PC-9 (cell line): ENCODE results near the gene SMURF1.

ENCODE experiments used
- EZH2 ChIP-seq: fragments of 200-600 bp; sonication (generic); IDR thresholded peaks from 2 replicates; pipeline ENCODE4 v1.8.0; 2017; ENCODE audit warnings: antibody characterized with exemption, low read depth
- TF ChIP-seq, protein P1 (sequence below): fragments of 200-600 bp; sonication (generic); conservative IDR thresholded peaks from 2 replicates; pipeline ENCODE4 v1.6.1; 2017; ENCODE audit warnings: mixed run types, antibody characterized with exemption, mild to moderate bottlenecking, moderate library complexity

DNA sequence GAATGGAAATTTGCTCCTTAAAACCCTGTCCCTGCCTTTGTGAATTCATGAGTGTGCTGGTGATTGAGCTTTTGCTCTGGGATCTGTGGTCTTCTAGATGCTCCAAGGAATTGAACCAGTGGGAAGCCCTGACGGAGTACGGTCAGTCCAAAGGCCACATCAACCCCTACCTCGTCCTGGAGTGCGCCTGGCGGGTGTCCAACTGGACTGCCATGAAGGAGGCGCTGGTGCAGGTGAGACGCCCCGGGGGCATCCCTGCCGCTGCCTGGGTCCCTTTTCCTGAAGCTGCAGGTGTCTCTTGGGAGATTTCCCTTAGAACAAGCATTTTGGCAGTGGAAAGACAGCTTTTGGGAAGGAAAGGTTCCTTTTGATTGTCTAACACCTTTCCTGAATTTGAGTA lies 165.2 kb downstream of the SMURF1 start:
- TF ChIP-seq, protein P1, sequence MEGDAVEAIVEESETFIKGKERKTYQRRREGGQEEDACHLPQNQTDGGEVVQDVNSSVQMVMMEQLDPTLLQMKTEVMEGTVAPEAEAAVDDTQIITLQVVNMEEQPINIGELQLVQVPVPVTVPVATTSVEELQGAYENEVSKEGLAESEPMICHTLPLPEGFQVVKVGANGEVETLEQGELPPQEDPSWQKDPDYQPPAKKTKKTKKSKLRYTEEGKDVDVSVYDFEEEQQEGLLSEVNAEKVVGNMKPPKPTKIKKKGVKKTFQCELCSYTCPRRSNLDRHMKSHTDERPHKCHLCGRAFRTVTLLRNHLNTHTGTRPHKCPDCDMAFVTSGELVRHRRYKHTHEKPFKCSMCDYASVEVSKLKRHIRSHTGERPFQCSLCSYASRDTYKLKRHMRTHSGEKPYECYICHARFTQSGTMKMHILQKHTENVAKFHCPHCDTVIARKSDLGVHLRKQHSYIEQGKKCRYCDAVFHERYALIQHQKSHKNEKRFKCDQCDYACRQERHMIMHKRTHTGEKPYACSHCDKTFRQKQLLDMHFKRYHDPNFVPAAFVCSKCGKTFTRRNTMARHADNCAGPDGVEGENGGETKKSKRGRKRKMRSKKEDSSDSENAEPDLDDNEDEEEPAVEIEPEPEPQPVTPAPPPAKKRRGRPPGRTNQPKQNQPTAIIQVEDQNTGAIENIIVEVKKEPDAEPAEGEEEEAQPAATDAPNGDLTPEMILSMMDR, result no peak
- TF ChIP-seq EZH2, result no peak
